ENCODE measurements around the gene NXPH1.

The NXPH1 gene

GRCh38 chr7:8605221-8605620 lies 171.8 kb downstream of the NXPH1 start:
- no peak for FAIRE-seq

GRCh38 chr7:8612584-8612983 lies 179.2 kb downstream of the NXPH1 start:
- no peak for FAIRE-seq

GRCh38 chr7:8613191-8613590 lies 179.8 kb downstream of the NXPH1 start:
- no peak for FAIRE-seq

GRCh38 chr7:8615019-8615418 lies 181.6 kb downstream of the NXPH1 start:
- FAIRE-seq = no peak

DNA sequence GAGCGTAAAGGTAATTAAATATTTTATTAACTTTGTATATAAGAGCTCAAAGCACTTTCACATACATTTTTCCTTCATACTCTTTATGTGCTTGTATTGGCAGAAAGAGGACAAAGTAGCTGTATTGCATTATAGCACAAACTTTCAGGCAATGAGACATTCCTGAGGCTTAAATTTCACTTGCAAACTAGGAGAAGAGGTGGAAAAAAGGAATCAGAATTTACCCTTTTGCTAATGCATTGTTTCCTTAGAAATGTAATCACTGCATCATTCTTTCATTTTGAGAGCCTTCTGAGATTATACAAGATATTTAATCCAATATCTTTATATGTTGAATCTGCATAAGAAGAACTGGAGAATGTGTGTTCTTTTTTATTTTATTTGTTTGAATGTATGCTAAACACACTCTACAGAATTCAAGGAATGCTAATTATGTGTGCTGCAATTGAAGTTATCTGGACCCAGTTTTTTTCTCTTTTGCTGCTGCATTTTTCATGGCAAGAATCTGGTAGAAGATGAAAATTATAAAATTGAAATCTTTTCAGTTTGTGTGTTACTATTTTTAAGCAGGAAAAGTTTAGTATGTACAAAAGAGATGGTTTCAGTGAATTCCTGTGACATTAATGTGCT lies 185.1 kb downstream of the NXPH1 start:
- FAIRE-seq = no peak

DNA sequence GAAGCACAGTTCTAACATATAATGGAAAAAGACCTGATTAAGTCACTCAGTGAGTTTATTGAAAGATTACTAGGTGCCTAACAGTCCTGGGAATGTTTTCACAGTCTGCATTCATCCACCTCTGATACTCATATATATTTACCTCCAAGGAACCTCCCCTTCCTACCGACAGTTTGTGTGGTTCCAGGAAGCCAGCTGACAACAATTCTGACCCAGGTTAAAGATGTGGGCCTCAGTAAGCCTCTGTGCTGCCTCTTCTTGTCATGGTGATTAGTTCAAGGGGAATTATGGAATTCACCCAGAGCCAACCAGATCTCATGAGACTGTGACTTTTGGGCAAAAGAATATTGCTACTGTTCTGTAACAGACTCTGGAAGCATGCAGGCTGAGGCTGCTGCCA lies 186.8 kb downstream of the NXPH1 start:
- FAIRE-seq = no peak

GRCh38 chr7:8625612-8626011 lies 192.2 kb downstream of the NXPH1 start:
- no peak for FAIRE-seq

GRCh38 chr7:8627325-8627724 lies 193.9 kb downstream of the NXPH1 start:
- no peak for FAIRE-seq

GRCh38 chr7:8628656-8629055 lies 195.2 kb downstream of the NXPH1 start:
- FAIRE-seq = no peak

- FAIRE-seq = no peak
Observed at GRCh38 chr7:8629504-8629903, 196.1 kb downstream of the NXPH1 start.

DNA sequence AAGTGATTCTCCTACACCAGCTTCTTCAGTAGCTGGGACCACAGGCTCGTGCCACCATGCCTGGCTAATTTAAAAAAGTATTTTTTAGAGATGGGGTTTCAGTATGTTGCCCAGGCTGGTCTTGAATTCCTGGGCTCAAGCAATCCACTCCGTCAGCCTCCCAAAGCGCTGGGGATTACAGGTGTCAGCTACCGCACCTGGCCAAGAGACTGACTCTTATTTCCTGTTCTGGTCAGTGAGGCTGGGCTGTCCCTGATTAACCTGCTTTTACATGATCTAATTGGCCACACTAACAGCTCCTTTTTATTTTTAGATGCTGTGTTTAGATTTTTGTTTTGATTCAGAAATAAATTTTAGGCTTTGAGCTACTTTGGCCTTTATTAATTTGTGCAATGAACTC lies 203.9 kb downstream of the NXPH1 start:
- FAIRE-seq = no peak

DNA sequence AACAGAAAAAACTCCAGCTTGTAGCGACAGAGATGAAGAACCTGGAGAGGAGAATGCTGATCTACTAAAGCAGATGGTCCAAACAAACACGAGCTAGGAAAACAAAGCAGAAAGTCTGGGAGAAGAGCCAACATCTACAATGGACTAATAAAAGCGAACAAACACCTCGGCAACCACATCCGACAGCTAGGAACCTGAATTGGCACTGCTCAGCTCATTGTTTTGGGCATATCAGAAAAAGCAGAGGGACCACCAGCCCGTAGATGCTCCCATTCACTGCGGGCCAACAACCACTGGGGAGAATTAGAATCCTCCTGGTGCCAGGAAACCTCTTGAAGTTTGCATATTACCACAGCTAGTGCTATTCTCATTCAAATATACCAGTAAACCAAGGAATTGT lies 204.7 kb downstream of the NXPH1 start:
- FAIRE-seq = no peak

DNA sequence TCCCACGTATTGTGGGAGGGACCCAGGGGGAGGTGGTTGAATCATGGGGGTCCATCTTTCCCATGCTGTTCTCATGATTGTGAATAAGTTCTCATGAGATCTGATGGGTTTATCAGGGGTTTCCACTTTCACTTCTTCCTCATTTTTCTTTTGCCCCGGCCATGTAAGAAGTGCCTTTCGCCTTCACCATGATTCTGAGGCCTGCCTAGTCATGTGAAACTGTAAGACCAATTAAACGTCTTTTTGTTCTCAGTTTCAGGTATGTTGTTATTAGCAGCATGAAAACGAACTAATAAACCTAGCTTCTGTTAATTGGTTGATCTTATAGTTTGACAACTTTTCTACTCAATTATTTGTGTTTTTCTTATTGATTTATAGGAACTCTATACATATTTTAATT lies 206.3 kb downstream of the NXPH1 start:
- FAIRE-seq = no peak

GRCh38 chr7:8640671-8641070 lies 207.3 kb downstream of the NXPH1 start:
- FAIRE-seq = no peak

- FAIRE-seq = no peak
Observed at GRCh38 chr7:8668627-8669500, 235.5 kb downstream of the NXPH1 start.

DNA sequence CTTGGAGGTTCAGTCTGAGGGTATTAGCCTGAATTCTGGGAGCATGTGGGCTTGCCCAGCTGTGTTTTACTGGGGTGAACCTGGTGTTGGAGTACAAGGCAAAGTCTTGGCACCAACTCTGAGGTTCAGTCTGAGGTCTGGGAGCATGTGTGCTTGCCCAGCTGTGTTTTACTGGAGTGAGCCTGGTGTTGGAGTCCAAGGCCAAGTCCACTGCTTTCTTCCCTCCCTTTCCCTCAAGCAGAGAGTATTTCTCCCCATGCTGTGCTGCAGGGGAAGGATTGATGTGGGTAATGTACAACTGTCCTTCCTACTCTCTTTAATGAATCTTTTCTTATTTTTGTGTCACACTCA lies 236.1 kb downstream of the NXPH1 start:
- FAIRE-seq = no peak

GRCh38 chr7:8684426-8684825 lies 251.0 kb downstream of the NXPH1 start:
- no peak for FAIRE-seq

DNA sequence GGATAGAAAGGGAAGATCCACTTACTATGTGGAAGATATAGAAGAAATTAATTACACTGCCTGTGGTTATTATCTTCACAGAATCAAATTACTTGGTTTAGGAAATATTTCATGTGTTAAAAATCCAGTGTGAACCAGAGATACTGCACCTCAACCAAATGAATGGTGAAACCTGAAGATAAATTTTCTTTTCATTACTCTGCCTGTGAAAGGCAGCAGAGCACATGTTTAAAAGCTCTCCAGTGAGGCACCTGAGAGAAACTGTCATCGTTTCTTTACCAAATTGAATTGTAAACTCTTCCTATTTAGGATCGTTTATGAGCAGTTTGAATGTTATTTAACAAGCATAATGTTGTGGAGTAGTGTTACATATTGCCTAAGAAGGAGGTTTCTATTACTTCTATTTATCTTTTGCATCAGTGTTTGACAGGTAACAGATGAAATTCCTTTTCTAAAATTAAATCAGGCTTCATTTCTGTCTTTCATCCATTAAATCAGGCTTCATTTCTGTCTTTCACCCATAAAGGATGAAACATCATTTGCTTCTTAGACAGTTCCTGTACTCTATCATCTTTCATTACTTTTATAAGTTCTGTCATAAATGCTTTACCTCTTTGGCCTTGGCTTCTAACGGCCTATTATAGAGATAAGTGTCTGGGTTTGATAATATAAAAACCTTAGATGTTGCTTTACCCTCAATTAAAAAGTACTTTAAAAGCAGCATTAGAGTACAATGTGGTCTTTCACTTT lies 266.6 kb downstream of the NXPH1 start:
- FAIRE-seq = no peak

DNA sequence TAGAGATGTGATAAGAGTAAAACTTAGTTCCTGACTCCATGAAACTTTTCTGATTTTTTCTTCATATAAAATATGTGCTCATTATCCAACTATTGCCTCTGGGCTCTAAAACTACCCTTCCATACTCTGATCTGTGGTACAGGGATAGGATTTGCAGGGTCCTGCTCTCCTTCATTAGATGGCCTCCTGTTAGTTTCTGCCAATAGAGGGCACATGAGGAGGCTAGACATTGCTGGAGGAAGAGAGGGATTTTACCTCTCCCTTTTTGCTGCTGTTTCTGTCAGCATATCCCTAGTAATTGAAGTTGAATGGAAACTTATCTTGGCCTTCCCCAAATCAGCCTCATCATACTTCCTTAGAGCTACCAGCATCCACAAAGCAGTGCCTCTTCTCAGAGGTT lies 269.4 kb downstream of the NXPH1 start:
- no peak for FAIRE-seq

GRCh38 chr7:8710124-8710523 lies 276.7 kb downstream of the NXPH1 start:
- FAIRE-seq = no peak

DNA sequence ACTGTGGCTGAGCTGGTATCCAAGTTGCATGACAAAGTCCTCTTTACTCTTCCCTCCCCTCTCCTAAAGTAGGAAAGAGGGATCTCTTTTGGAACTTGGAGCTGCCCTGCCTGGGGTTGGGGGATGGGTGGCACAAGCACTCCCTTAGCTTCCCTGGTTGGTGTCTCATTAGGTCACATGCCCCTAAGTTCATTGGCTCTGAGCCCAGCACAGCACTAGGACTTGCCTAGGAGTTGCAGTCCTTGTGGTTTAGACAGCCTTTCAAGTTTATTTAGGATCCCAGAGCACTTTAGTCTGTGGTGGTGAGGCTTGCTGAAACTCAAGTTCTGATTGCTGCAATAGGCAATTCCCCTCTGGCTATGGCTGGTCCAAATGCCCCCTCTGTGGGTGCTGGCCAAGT lies 281.4 kb downstream of the NXPH1 start:
- no peak for FAIRE-seq

GRCh38 chr7:8719102-8719501 lies 285.7 kb downstream of the NXPH1 start:
- no peak for FAIRE-seq

DNA sequence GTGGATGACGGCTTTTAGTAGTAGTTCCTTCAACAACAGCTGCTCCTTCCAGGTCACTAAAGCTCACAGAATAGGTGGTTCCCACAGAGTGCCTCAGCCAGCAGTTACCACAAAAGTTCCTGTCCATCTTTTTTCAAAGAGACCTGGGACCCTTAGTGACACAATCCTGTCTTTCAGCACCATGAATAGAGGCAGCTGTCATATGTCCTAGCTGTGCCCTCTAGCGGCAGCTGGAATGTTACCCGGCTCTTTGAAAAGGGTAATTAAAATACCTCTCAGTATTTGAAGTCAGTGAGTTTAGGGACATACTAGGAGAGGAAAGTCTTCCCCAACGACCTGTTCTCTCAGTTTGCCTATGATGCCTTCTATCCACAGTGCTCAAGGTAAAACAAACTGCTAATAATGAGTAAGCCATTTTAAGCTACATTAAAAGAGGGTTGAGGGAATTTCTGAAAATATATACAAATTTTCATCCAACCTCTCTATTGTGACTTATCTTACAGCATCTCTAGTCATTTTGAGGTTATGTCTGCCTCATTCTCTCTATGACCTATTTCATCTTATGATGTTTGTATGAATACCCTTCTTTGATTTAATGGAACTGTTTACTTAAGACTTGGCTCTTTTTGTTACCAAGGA lies 290.8 kb downstream of the NXPH1 start:
- FAIRE-seq = no peak

All from A204.1 (cell line).